Gastroesophageal sphincter (tissue), 3 donors: Measurements from ENCODE around the gene TRIM72.

Experiments used
- CTCF ChIP-seq, 4 experiments: fragments of 200-600 bp in 2 of 4; fragments of 450-650 bp in 2 of 4; sonication (generic) in 1 of 4; IDR thresholded peaks; one replicate each; pipeline ENCODE4 v1.5.1; 2017 to 2019; ENCODE audit warnings: antibody characterized with exemption in 4 of 4, mild to moderate bottlenecking in 2 of 4, moderate library complexity in 2 of 4
- EP300 ChIP-seq: sonication (generic); formaldehyde crosslinking; IDR thresholded peaks from one replicate; pipeline ENCODE4 v1.6.1; 2017; ENCODE audit warnings: antibody characterized with exemption, mild to moderate bottlenecking
- POLR2A ChIP-seq, 2 donors: fragments of 450-650 bp; IDR thresholded peaks; one replicate each; pipeline ENCODE4 v1.6.1; 2017; ENCODE audit warnings: antibody characterized with exemption in 2 of 2, mild to moderate bottlenecking in 2 of 2, moderate library complexity in 1 of 2
- POLR2AphosphoS5 ChIP-seq: sonication (generic); formaldehyde crosslinking; IDR thresholded peaks from one replicate; pipeline ENCODE4 v1.6.1; 2017; ENCODE audit warnings: antibody characterized with exemption

- TF ChIP-seq CTCF (IDR thresholded peaks at IDR 0.05) (no peak), POLR2A (IDR thresholded peaks at IDR 0.05) (no peak), EP300 (no peak), POLR2AphosphoS5 (no peak)
These were observed 59.3 kb downstream of the TRIM72 start for GRCh38 chr16:31273187-31273586.
